Pulmonary artery endothelial cell (primary cell): ENCODE measurements around the gene NDUFA12. TPM values are rescaled to one million over a fixed set of nuclear protein-coding genes. Genes with fewer than 3 reads are reported as not detected.

Source experiments
- DNase-seq: peaks from one replicate; pipeline ENCODE4 v3.0.0-alpha.2; 2011; ENCODE audit warnings: low read depth, low spot score
- total RNA-seq: library from RNA; depleted of rRNA; stranded (reverse); fragments of >200 nt; gene quantifications from 2 replicates; pipeline ENCODE4 v1.2.3, GENCODE V29; 2014

Gene NDUFA12
- total RNA-seq, 1 donor from 2014 or later, result 94.2 TPM

- no peak for DNase-seq
These were observed 21.0 kb downstream of the NDUFA12 start for GRCh38 chr12:94982456-94982855.

- no peak for DNase-seq
These were observed 22.9 kb downstream of the NDUFA12 start for GRCh38 chr12:94980577-94980976.

GRCh38 chr12:94979941-94980340 is 23.6 kb downstream of the NDUFA12 start:
- DNase-seq, result no peak

GRCh38 chr12:94977766-94978468 is 25.6 kb downstream of the NDUFA12 start:
- DNase-seq, result no peak

GRCh38 chr12:94973221-94973620 is 30.3 kb downstream of the NDUFA12 start:
- no peak for DNase-seq

GRCh38 chr12:94972795-94973194 is 30.7 kb downstream of the NDUFA12 start:
- no peak for DNase-seq

- DNase-seq, result no peak
These were observed 31.6 kb downstream of the NDUFA12 start for GRCh38 chr12:94971923-94972322.

GRCh38 chr12:94970560-94970959 is 32.9 kb downstream of the NDUFA12 start:
- no peak for DNase-seq

- no peak for DNase-seq
These were observed 34.1 kb downstream of the NDUFA12 start for GRCh38 chr12:94969424-94969823.

GRCh38 chr12:94965982-94966630 is 37.4 kb downstream of the NDUFA12 start:
- DNase-seq, result no peak

GRCh38 chr12:94963649-94964048 is 39.8 kb downstream of the NDUFA12 start:
- DNase-seq, result no peak

GRCh38 chr12:94962670-94963069 is 40.8 kb downstream of the NDUFA12 start:
- no peak for DNase-seq

- no peak for DNase-seq
These were observed 41.6 kb downstream of the NDUFA12 start for GRCh38 chr12:94961911-94962310.

- DNase-seq, result no peak
These were observed 42.2 kb downstream of the NDUFA12 start for GRCh38 chr12:94961256-94961824.

- no peak for DNase-seq
These were observed 46.5 kb downstream of the NDUFA12 start for GRCh38 chr12:94957006-94957405.

- no peak for DNase-seq
These were observed 48.4 kb downstream of the NDUFA12 start for GRCh38 chr12:94954948-94955592.

- DNase-seq, result no peak
These were observed 49.3 kb downstream of the NDUFA12 start for GRCh38 chr12:94954029-94954685.

GRCh38 chr12:94952325-94952724 is 51.2 kb downstream of the NDUFA12 start:
- DNase-seq, result no peak

GRCh38 chr12:94951071-94951934 is 52.2 kb downstream of the NDUFA12 start:
- DNase-seq, result no peak

GRCh38 chr12:94948232-94948810 is 55.2 kb downstream of the NDUFA12 start:
- no peak for DNase-seq
